Measurements from ENCODE around the gene TPD52L1. TPM values are rescaled to one million over a fixed set of nuclear protein-coding genes. Genes with fewer than 3 reads are reported as not detected.
"Not testable (repeated sequence)": the region's sequence is repeated elsewhere in the genome, so short reads cannot be mapped to it uniquely, and the experiment has no call there.

TPD52L1 gene
- 10 to 100 TPM in 11 of 12 donors, not detected in 1; 27.7 to 64.9 (median 48.9) TPM for polyA plus RNA-seq (ENCODE audit: insufficient read length in 12 of 12)
- long read RNA-seq, donor 1, transcript TPD52L1-206 (4 exons, 915 nt) = minor isoform, 19 of 97 reads
- long read RNA-seq, donor 1, transcript TPD52L1-216 (1 exons, 2,486 nt) = major isoform, 33 of 97 reads
- long read RNA-seq, donor 1, partial matches to known transcripts = 7 of 97 reads
- long read RNA-seq, donor 1, other reads (novel, unspliced or antisense) = 28 of 97 reads
- long read RNA-seq, donor 2, transcript TPD52L1-213 (7 exons, 2,356 nt) = major isoform, 14 of 38 reads
- long read RNA-seq, donor 2, transcript TPD52L1-216 (1 exons, 2,486 nt) = minor isoform, 7 of 38 reads
- long read RNA-seq, donor 2, transcript TPD52L1-203 (6 exons, 1,308 nt) = minor isoform, 12 of 38 reads
- long read RNA-seq, donor 2, partial matches to known transcripts = 0 of 38 reads
- long read RNA-seq, donor 2, other reads (novel, unspliced or antisense) = 0 of 38 reads
- long read RNA-seq, donor 3, transcript TPD52L1-203 (6 exons, 1,308 nt) = major isoform, 9 of 15 reads
- long read RNA-seq, donor 3, partial matches to known transcripts = 0 of 15 reads
- long read RNA-seq, donor 3, other reads (novel, unspliced or antisense) = 0 of 15 reads
- long read RNA-seq, donor 4, partial matches to known transcripts = 0 of 12 reads
- long read RNA-seq, donor 4, other reads (novel, unspliced or antisense) = 0 of 12 reads
- long read RNA-seq, donor 5, transcript TPD52L1-203 (6 exons, 1,308 nt) = major isoform, 17 of 43 reads
- long read RNA-seq, donor 5, transcript TPD52L1-216 (1 exons, 2,486 nt) = minor isoform, 5 of 43 reads
- long read RNA-seq, donor 5, transcript TPD52L1-213 (7 exons, 2,356 nt) = major isoform, 17 of 43 reads
- long read RNA-seq, donor 5, partial matches to known transcripts = 0 of 43 reads
- long read RNA-seq, donor 5, other reads (novel, unspliced or antisense) = 0 of 43 reads
- long read RNA-seq, donor 6, partial matches to known transcripts = 0 of 11 reads
- long read RNA-seq, donor 6, other reads (novel, unspliced or antisense) = 0 of 11 reads
- long read RNA-seq, donor 7, transcript TPD52L1-216 (1 exons, 2,486 nt) = major isoform, 5 of 24 reads
- long read RNA-seq, donor 7, transcript TPD52L1-213 (7 exons, 2,356 nt) = major isoform, 5 of 24 reads
- long read RNA-seq, donor 7, transcript TPD52L1-203 (6 exons, 1,308 nt) = major isoform, 5 of 24 reads
- long read RNA-seq, donor 7, partial matches to known transcripts = 5 of 24 reads
- long read RNA-seq, donor 7, other reads (novel, unspliced or antisense) = 0 of 24 reads
- long read RNA-seq, donor 8, transcript TPD52L1-213 (7 exons, 2,356 nt) = minor isoform, 7 of 31 reads
- long read RNA-seq, donor 8, transcript TPD52L1-216 (1 exons, 2,486 nt) = major isoform, 12 of 31 reads
- long read RNA-seq, donor 8, transcript TPD52L1-203 (6 exons, 1,308 nt) = minor isoform, 9 of 31 reads
- long read RNA-seq, donor 8, partial matches to known transcripts = 0 of 31 reads
- long read RNA-seq, donor 8, other reads (novel, unspliced or antisense) = 0 of 31 reads
- long read RNA-seq, donor 9, transcript TPD52L1-213 (7 exons, 2,356 nt) = major isoform, 6 of 14 reads
- long read RNA-seq, donor 9, partial matches to known transcripts = 0 of 14 reads
- long read RNA-seq, donor 9, other reads (novel, unspliced or antisense) = 0 of 14 reads
- long read RNA-seq, donor 10, transcript TPD52L1-213 (7 exons, 2,356 nt) = major isoform, 9 of 27 reads
- long read RNA-seq, donor 10, transcript TPD52L1-216 (1 exons, 2,486 nt) = minor isoform, 7 of 27 reads
- long read RNA-seq, donor 10, transcript TPD52L1-203 (6 exons, 1,308 nt) = minor isoform, 8 of 27 reads
- long read RNA-seq, donor 10, partial matches to known transcripts = 0 of 27 reads
- long read RNA-seq, donor 10, other reads (novel, unspliced or antisense) = 0 of 27 reads
- long read RNA-seq, donor 11, transcript TPD52L1-213 (7 exons, 2,356 nt) = minor isoform, 5 of 20 reads
- long read RNA-seq, donor 11, transcript TPD52L1-216 (1 exons, 2,486 nt) = minor isoform, 6 of 20 reads
- long read RNA-seq, donor 11, transcript TPD52L1-203 (6 exons, 1,308 nt) = major isoform, 8 of 20 reads
- long read RNA-seq, donor 11, partial matches to known transcripts = 0 of 20 reads
- long read RNA-seq, donor 11, other reads (novel, unspliced or antisense) = 0 of 20 reads

GRCh38 chr6:125153391-125154117 lies at the start of gene TPD52L1:
Gene TPD52L1, plus strand, starts transcription at chr6:125153773. Its CDS starts 179 bp downstream, at chr6:125153952.
- peak; percentile 73 for DNase-seq

- no peak for DNase-seq
These were observed 49.1 kb upstream of the TPD52L1 start for GRCh38 chr6:125104425-125104824.

GRCh38 chr6:125107048-125107447 lies 46.5 kb upstream of the TPD52L1 start:
- no peak for DNase-seq

- no peak for DNase-seq
These were observed 45.7 kb upstream of the TPD52L1 start for GRCh38 chr6:125107896-125108295.

- DNase-seq = no peak
These were observed 43.5 kb upstream of the TPD52L1 start for GRCh38 chr6:125110056-125110455.

GRCh38 chr6:125111219-125111983 lies 42.2 kb upstream of the TPD52L1 start:
- no peak for DNase-seq

GRCh38 chr6:125112934-125113333 lies 40.6 kb upstream of the TPD52L1 start:
- no peak for DNase-seq

GRCh38 chr6:125114248-125114858 lies 39.2 kb upstream of the TPD52L1 start:
- DNase-seq = peak; percentile 46

- DNase-seq = no peak
These were observed 37.4 kb upstream of the TPD52L1 start for GRCh38 chr6:125116170-125116569.

GRCh38 chr6:125116710-125117109 lies 36.9 kb upstream of the TPD52L1 start:
- DNase-seq = no peak

- DNase-seq = no peak
These were observed 35.8 kb upstream of the TPD52L1 start for GRCh38 chr6:125117818-125118217.

GRCh38 chr6:125120054-125120590 lies 33.5 kb upstream of the TPD52L1 start:
- no peak for DNase-seq

- no peak for DNase-seq
These were observed 31.7 kb upstream of the TPD52L1 start for GRCh38 chr6:125121894-125122293.

GRCh38 chr6:125123051-125123450 lies 30.5 kb upstream of the TPD52L1 start:
- no peak for DNase-seq

GRCh38 chr6:125123468-125124048 lies 30.0 kb upstream of the TPD52L1 start:
- DNase-seq = no peak

- no peak for DNase-seq
These were observed 29.4 kb upstream of the TPD52L1 start for GRCh38 chr6:125124049-125124669.

- DNase-seq = not testable (repeated sequence)
These were observed 27.7 kb upstream of the TPD52L1 start for GRCh38 chr6:125125856-125126255.

Measured in muscle of arm (tissue), 14 donors.